DND-41 (cell line): ENCODE measurements around the gene RPS6KA1.

Experiments
- ATAC-seq: fragments of 200-7000 bp; cut with Tn5 transposase; 3 replicates; pipeline ENCODE4 v1.9.1; 2021; ENCODE audit warnings: low read depth; ENCODE audit not compliant: insufficient read depth
- DNase-seq: peaks from one replicate; pipeline ENCODE4 v3.0.0-alpha.2; 2020
- H2AFZ ChIP-seq: 2 replicates; pipeline ENCODE4 v1.6.0; 2012; ENCODE audit warnings: low read depth, low read length
- H3K27ac ChIP-seq: 2 replicates; pipeline ENCODE4 v1.5.1; 2012; ENCODE audit warnings: low read length, inconsistent platforms
- H3K27me3 ChIP-seq: fragments of 200-600 bp; sonication (generic); 2 replicates; pipeline ENCODE4 v1.6.0; 2012; ENCODE audit warnings: low read length, mild to moderate bottlenecking, inconsistent platforms; ENCODE audit not compliant: insufficient read depth, poor library complexity
- H3K36me3 ChIP-seq: 2 replicates; pipeline ENCODE4 v1.5.1; 2012; ENCODE audit warnings: low read length, inconsistent platforms; ENCODE audit not compliant: insufficient read depth
- H3K4me1 ChIP-seq: 2 replicates; pipeline ENCODE4 v1.5.1; 2012; ENCODE audit warnings: mild to moderate bottlenecking, low read length; ENCODE audit not compliant: insufficient read depth
- H3K4me2 ChIP-seq: 2 replicates; pipeline ENCODE4 v1.6.0; 2012; ENCODE audit warnings: mild to moderate bottlenecking, moderate library complexity, low read length, inconsistent platforms; ENCODE audit not compliant: insufficient read depth
- H3K4me3 ChIP-seq, 2 experiments: fragments of 200-600 bp in 1 of 2; shearing (Covaris generic) in 1 of 2; 2 replicates each; pipeline ENCODE4 v1.5.1; 2012 to 2016; ENCODE audit warnings: inconsistent platforms in 2 of 2, low read length in 2 of 2, mild to moderate bottlenecking in 2 of 2, low read depth in 1 of 2, moderate library complexity in 1 of 2
- H3K79me2 ChIP-seq: 2 replicates; pipeline ENCODE4 v1.6.0; 2012; ENCODE audit warnings: low read length, inconsistent platforms; ENCODE audit not compliant: insufficient read depth
- H3K9ac ChIP-seq: 2 replicates; pipeline ENCODE4 v1.6.0; 2012; ENCODE audit warnings: low read depth, mild to moderate bottlenecking, inconsistent platforms, low read length, moderate library complexity
- H3K9me3 ChIP-seq: 2 replicates; pipeline ENCODE4 v1.5.1; 2012; ENCODE audit warnings: low read length, moderate library complexity, mild to moderate bottlenecking, inconsistent platforms; ENCODE audit not compliant: insufficient read depth, severe bottlenecking
- H4K20me1 ChIP-seq: 2 replicates; pipeline ENCODE4 v1.6.0; 2012; ENCODE audit warnings: low read length; ENCODE audit not compliant: insufficient read depth
- EZH2 ChIP-seq: IDR thresholded peaks from 3 replicates; pipeline ENCODE4 v1.6.1; 2012; ENCODE audit warnings: borderline replicate concordance, low read depth, mild to moderate bottlenecking, moderate library complexity, low read length, inconsistent platforms; ENCODE audit not compliant: severe bottlenecking
- TF ChIP-seq, protein P1 (sequence below): IDR thresholded peaks from 2 replicates; pipeline ENCODE4 v1.5.1; 2012; ENCODE audit warnings: borderline replicate concordance, low read length, moderate library complexity, mild to moderate bottlenecking; ENCODE audit not compliant: poor library complexity, severe bottlenecking; ENCODE audit errors: extremely low read depth

The RPS6KA1 gene

DNA sequence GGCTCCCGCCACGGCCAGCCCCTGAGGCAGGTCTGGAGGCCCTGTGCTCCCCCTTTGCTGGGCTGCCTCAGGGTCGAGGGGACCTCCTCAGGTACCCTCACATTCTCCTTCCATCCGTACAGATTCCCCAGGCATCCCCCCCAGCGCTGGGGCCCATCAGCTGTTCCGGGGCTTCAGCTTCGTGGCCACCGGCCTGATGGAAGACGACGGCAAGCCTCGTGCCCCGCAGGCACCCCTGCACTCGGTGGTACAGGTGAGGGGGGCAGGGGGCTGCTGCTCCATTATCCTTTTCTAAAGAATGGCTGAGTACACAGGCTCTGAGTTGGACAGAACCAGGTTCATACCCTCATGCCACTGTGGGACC is 29.1 kb downstream of the RPS6KA1 start:
- ATAC-seq: no peak
- TF ChIP-seq, protein P1, sequence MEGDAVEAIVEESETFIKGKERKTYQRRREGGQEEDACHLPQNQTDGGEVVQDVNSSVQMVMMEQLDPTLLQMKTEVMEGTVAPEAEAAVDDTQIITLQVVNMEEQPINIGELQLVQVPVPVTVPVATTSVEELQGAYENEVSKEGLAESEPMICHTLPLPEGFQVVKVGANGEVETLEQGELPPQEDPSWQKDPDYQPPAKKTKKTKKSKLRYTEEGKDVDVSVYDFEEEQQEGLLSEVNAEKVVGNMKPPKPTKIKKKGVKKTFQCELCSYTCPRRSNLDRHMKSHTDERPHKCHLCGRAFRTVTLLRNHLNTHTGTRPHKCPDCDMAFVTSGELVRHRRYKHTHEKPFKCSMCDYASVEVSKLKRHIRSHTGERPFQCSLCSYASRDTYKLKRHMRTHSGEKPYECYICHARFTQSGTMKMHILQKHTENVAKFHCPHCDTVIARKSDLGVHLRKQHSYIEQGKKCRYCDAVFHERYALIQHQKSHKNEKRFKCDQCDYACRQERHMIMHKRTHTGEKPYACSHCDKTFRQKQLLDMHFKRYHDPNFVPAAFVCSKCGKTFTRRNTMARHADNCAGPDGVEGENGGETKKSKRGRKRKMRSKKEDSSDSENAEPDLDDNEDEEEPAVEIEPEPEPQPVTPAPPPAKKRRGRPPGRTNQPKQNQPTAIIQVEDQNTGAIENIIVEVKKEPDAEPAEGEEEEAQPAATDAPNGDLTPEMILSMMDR: no peak
- TF ChIP-seq EZH2: no peak
- no peak for DNase-seq
- H3K4me1 ChIP-seq: no peaks in the 10 kb centered on the region
- H3K36me3 ChIP-seq: peaks cover 77% of the 10 kb centered on the region
- H4K20me1 ChIP-seq: no peaks in the 10 kb centered on the region
- H3K4me3 ChIP-seq: no peak overlapping the region
- H3K79me2 ChIP-seq: no peaks in the 10 kb centered on the region
- H2AFZ ChIP-seq: no peak overlapping the region
- no peak overlapping the region for H3K9ac ChIP-seq
- H3K27ac ChIP-seq: no peak overlapping the region
- H3K27me3 ChIP-seq: no peaks in the 10 kb centered on the region
- no peaks in the 10 kb centered on the region for H3K9me3 ChIP-seq
- H3K4me2 ChIP-seq: no peak overlapping the region

DNA sequence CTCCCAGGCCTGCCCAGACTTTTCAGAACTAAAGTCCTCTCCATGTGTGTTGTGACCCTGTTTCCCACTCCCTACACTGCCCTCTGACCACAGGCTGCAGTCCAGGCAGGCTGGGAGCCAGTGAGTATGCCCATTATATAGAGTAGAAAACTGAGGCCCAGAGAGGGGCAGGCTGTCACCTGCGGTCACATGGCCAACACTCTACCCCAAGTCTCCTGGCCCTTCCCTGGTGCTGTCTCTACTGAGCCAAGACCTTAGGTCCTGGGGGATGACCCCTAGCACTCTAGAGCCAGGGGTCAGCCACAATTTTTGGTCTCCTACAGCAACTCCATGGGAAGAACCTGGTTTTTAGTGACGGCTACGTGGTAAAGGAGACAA is 30.8 kb downstream of the RPS6KA1 start:
- no peaks in the 10 kb centered on the region for H3K4me1 ChIP-seq
- H3K27me3 ChIP-seq: no peaks in the 10 kb centered on the region
- no peak overlapping the region for H3K27ac ChIP-seq
- TF ChIP-seq, protein P1: no peak
- no peak for TF ChIP-seq EZH2
- ATAC-seq: no peak
- no peaks in the 10 kb centered on the region for H4K20me1 ChIP-seq
- no peak overlapping the region for H3K9ac ChIP-seq
- no peak overlapping the region for H3K4me2 ChIP-seq
- H3K79me2 ChIP-seq: no peaks in the 10 kb centered on the region
- H3K4me3 ChIP-seq: no peak overlapping the region
- no peak for DNase-seq
- peaks cover 67% of the 10 kb centered on the region for H3K36me3 ChIP-seq
- no peak overlapping the region for H2AFZ ChIP-seq
- no peaks in the 10 kb centered on the region for H3K9me3 ChIP-seq

DNA sequence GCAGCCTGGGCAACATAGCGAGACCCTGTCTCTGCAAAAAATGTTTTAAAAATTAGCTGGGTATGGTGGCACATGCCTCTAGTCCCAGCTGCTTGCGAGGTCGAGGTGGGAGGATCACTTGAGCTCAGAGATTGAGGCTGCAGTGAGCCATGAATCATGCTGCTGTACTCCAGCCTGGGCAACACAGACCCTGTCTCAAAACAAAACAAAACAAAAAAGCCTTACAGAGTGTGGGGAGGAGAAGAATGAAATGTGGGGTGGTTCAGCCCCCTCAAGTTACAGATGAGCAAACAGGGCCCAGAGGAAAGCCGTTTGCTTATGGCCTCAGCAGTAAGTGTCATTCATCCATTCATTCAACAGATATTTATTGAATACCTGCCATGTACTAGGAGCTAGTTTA is 40.7 kb downstream of the RPS6KA1 start:
- H3K4me2 ChIP-seq: no peak overlapping the region
- no peaks in the 10 kb centered on the region for H3K4me1 ChIP-seq
- H3K27ac ChIP-seq: no peak overlapping the region
- ATAC-seq (no peak), DNase-seq (no peak)
- no peak overlapping the region for H2AFZ ChIP-seq
- no peaks in the 10 kb centered on the region for H3K27me3 ChIP-seq
- no peaks in the 10 kb centered on the region for H3K9me3 ChIP-seq
- no peaks in the 10 kb centered on the region for H4K20me1 ChIP-seq
- H3K36me3 ChIP-seq: peaks cover 61% of the 10 kb centered on the region
- no peak overlapping the region for H3K4me3 ChIP-seq
- no peak overlapping the region for H3K9ac ChIP-seq
- H3K79me2 ChIP-seq: no peaks in the 10 kb centered on the region
- TF ChIP-seq EZH2: no peak
- TF ChIP-seq, protein P1: no peak

DNA sequence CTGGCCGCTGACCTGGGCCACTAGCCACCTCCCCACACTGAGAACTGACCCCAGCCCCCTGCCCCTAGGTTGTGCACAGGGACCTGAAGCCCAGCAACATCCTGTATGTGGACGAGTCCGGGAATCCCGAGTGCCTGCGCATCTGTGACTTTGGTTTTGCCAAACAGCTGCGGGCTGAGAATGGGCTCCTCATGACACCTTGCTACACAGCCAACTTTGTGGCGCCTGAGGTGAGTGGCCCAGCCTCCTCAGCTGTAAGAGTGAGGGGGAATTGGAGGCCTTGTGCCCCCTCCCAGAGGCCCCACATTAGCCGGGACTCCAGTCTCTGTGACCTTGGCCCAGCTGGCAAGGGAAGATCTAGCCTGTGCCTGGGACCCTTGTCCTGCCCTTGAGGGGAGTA is 41.8 kb downstream of the RPS6KA1 start:
- Histone ChIP-seq H3K9ac (no peak overlapping the region), H3K4me1 (no peaks in the 10 kb centered on the region), H3K27ac (no peak overlapping the region), H3K4me2 (no peak overlapping the region), H2AFZ (no peak overlapping the region), H3K36me3 (peaks cover 61% of the 10 kb centered on the region), H3K4me3 (no peak overlapping the region), H3K9me3 (no peaks in the 10 kb centered on the region), H3K79me2 (no peaks in the 10 kb centered on the region), H4K20me1 (no peaks in the 10 kb centered on the region), H3K27me3 (no peaks in the 10 kb centered on the region)
- no peak for DNase-seq
- no peak for ATAC-seq
- TF ChIP-seq, protein P1: no peak
- TF ChIP-seq EZH2: no peak
